ENCODE results near the gene ZMYND12.

Gene ZMYND12

DNA sequence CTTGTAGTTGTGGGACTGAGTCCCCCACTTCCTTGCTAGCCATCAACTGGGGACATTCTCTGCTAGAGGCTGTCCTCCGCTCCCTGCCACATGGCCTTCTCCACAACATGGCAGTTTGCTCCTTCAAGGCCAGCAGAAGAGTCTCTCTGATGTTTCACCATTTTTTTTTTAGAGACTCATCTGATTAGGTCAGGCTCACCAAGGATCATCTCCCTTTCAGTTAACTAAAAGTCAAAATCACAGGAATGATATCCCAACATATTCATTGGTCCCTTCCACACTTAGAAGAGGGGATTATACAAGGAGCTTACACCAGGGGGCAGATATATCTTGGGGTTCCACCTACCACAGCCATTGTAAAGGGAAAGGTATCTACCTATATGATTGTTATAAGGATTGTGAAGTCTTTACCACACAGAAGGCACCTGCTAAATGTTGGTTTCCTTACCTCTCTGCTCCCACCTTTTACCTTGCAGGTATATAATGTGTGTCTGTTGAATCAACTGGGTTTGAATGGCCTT, 51.9 kb downstream of the ZMYND12 start:
- DNase-seq (ENCODE audit: extremely low spot score, insufficient read length, low read depth) (no peak), FAIRE-seq (no peak)

DNA sequence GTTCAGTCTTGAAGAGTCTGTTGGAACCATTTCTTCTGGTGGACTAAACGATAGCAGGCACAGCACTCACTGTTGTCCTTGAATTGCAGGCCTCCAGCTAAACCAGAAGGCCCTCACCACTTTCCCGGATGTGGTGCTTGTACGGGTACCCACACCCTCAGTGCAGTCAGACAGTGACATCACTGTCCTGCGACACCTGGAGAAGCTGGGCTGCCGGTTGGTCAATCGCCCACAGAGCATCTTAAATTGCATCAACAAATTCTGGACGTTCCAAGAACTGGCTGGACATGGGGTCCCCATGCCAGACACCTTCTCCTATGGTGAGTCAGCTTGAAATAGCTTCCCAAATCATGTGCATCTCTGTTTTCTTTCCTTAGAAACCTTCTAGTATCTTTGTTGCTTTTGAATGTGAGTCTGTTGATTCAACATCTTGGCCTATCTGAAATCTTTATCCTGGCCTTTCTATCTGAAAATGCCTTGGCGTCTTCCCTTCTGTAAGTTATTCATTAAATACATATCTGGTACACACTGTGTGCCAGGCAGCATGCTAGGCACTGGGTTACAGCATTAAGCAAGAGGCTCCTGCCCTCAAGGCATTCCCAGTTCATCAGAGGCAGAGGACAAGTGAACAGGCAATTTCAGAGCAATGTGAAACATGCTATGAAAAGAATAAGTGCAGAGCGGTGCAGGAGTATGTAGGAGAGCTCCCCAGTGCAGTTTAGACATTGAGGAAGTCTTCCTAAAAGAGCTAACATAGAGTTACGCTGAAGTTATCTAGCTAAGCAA, 56.3 kb downstream of the ZMYND12 start:
- DNase-seq (ENCODE audit: extremely low spot score, insufficient read length, low read depth) (no peak), FAIRE-seq (no peak)

DNA sequence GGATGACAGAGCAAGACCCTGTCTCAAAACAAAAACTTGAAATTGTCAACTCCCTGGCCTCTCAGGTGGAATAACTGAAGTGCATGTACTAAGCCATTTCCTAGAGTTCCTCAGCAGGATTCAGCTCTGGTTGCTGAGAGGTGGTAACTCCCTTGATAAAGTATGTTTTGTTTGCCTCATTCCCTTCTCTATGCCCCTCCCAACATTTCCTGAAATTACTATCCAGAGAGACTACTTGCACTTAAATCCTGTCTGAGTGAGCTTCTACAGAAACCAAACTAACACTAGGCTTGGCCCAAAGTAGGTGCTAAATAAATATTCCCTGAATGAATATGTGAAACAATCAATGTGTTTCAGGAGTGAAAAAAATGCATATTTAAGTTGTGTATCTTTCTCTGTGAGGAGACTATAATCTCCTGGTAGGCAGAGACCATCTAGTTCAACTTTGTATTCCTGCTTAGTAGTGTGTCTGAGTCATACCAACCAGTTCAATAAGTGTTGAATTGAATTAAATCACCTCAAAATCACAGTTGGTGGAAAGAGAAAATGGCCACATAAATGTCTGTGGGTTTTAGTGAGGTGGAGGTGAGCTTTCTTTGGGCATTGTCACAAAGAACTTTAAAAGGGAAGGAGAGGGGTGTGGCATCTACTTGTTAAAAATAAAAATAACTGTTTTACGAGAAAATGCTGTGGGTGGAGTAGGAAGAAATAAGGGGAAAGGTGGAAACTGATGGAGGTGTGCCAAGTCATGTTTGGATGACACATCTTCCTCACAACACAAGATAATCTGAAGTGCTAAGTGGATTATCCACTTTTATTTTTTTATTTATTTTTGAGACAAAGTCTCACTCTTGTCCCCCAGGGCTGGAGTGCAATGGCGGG, 62.6 kb downstream of the ZMYND12 start:
- DNase-seq (ENCODE audit: extremely low spot score, insufficient read length, low read depth) (no peak), FAIRE-seq (no peak)

GRCh38 chr1:42392255-42392654, 63.6 kb downstream of the ZMYND12 start:
- DNase-seq (ENCODE audit: extremely low spot score, insufficient read length, low read depth) (no peak), FAIRE-seq (no peak)

DNA sequence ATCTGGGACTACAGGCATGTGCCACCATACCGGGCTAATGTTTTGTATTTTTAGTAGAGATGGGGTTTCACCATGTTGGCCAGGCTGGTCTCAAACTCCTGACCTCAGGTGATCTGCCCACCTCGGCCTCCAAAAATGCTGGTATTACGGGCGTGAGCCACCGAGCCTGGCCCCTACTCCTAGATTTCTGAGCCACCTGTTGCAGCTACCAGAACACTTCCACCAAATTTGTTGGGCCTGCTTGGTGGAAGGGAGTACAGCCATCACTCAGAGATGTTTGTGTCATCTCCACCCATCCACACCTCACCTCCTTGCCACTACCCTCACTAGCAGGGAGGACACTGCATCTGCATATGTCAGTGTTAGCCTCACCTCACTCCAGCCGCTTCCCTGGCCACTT, 69.8 kb downstream of the ZMYND12 start:
- no peak for DNase-seq (ENCODE audit: extremely low spot score, insufficient read length, low read depth)
- no peak for FAIRE-seq

DNA sequence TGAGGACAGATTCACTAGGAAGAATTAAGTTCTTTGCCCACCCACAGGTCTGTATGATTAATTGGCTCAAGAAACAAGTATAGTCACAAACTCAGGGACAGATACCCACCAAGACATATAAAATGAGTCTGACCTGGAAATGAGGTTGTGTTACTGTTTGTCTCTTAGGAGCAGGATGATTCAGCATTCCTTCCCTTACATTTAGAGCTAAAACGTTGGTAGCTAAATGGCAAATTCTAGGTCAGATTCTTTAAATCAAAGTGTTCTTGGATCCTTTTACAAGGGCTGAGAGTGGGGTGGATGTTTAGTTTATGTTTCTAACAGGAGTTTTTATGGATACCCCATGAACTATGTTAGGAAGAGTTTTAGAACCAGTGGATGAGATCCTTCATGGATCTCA, 70.5 kb downstream of the ZMYND12 start:
- no peak for DNase-seq (ENCODE audit: extremely low spot score, insufficient read length, low read depth)
- FAIRE-seq, result no peak

- DNase-seq (ENCODE audit: extremely low spot score, insufficient read length, low read depth) (no peak), FAIRE-seq (no peak)
These were observed 74.5 kb downstream of the ZMYND12 start for GRCh38 chr1:42381280-42381673.

DNA sequence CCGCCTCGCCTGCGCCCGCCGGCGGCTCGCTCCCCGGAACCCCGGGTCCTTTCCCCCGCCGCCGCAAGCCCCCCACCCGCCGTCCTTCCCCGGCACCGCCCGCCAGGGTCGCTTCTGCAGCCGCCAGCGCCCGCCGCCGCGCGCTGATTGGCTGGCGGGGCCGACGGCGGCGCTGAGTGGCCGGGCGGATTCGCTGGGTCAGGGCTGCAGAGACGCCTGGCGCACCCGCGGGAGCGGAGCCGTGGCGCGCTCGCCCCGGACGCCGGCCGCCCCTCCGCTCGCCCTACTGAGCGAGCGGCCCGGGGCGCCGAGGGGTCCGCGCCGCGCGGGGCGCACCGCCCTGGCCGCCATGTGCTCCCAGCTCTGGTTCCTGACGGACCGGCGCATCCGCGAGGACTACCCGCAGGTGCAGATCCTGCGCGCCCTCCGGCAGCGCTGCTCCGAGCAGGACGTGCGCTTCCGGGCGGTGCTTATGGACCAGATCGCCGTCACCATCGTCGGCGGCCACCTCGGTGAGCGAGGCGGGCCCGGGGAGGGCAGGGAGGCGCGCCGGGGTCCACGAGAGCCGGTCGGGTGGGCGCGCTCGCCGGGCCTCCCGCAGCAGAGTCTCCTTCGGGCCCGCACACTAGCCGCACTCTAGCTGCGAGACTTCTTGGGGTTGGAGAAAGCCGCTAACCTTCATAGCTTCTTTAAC, 75.1 kb downstream of the ZMYND12 start, which contains the start of gene RIMKLA:
Gene RIMKLA, plus strand, starts transcription at position 207 of the 694 bp plus-strand sequence. Its CDS starts 143 bp downstream, at position 350.
- DNase-seq (ENCODE audit: extremely low spot score, insufficient read length, low read depth) (peak; percentile 86), FAIRE-seq (peak; percentile 41)
